HepG2 (cell line): ENCODE data around the gene TRIM15. TPM values are rescaled to one million over a fixed set of nuclear protein-coding genes. Genes with fewer than 3 reads are reported as not detected.

Experiments used
- ETV6 ChIP-seq: sonication (generic); formaldehyde crosslinking; conservative IDR thresholded peaks from 2 replicates; pipeline ENCODE4 v1.4.0; 2020; ENCODE audit warnings: missing genetic modification reagents
- GZF1 ChIP-seq: sonication (generic); formaldehyde crosslinking; IDR thresholded peaks from 2 replicates; pipeline ENCODE4 v1.5.1; 2020; ENCODE audit warnings: mild to moderate bottlenecking, missing genetic modification reagents
- HHEX ChIP-seq: IDR thresholded peaks from 2 replicates; pipeline ENCODE4 v1.6.1; 2016; ENCODE audit warnings: control low read depth
- IRF2 ChIP-seq: IDR thresholded peaks from 2 replicates; pipeline ENCODE4 v1.6.1; 2018; ENCODE audit warnings: missing genetic modification reagents, missing compliant biosample characterization
- KAT8 ChIP-seq: IDR thresholded peaks from 2 replicates; pipeline ENCODE4 v1.6.1; 2016; ENCODE audit warnings: missing genetic modification reagents, missing compliant biosample characterization
- RXRB ChIP-seq: IDR thresholded peaks from 2 replicates; pipeline ENCODE4 v1.6.1; 2016; ENCODE audit warnings: borderline replicate concordance, missing genetic modification reagents, missing compliant biosample characterization
- SALL1 ChIP-seq: sonication (generic); formaldehyde crosslinking; IDR thresholded peaks from 2 replicates; pipeline ENCODE4 v1.8.0; 2022; ENCODE audit warnings: mild to moderate bottlenecking, missing genetic modification reagents
- SAP130 ChIP-seq: IDR thresholded peaks from 2 replicates; pipeline ENCODE4 v1.6.1; 2016; ENCODE audit warnings: low read depth
- SMAD1 ChIP-seq: sonication (generic); formaldehyde crosslinking; IDR thresholded peaks from 2 replicates; pipeline ENCODE4 v1.4.0; 2020; ENCODE audit warnings: missing genetic modification reagents, low read depth, mild to moderate bottlenecking, borderline replicate concordance
- ZBTB3 ChIP-seq: sonication (generic); formaldehyde crosslinking; IDR thresholded peaks from 2 replicates; pipeline ENCODE4 v1.4.0; 2020; ENCODE audit warnings: low read depth, mild to moderate bottlenecking, moderate library complexity, missing genetic modification reagents, borderline replicate concordance
- ZNF160 ChIP-seq: sonication (generic); formaldehyde crosslinking; IDR thresholded peaks from 2 replicates; pipeline ENCODE4 v1.8.0; 2022; ENCODE audit warnings: mild to moderate bottlenecking, inconsistent platforms, missing genetic modification reagents
- ZNF430 ChIP-seq: sonication (generic); formaldehyde crosslinking; IDR thresholded peaks from 2 replicates; pipeline ENCODE4 v1.9.0; 2021; ENCODE audit warnings: mild to moderate bottlenecking, missing genetic modification reagents
- ZNF512B ChIP-seq: sonication (generic); formaldehyde crosslinking; IDR thresholded peaks from 2 replicates; pipeline ENCODE4 v1.5.1; 2020; ENCODE audit warnings: missing genetic modification reagents, mild to moderate bottlenecking, borderline replicate concordance
- ZNF577 ChIP-seq: sonication (generic); formaldehyde crosslinking; IDR thresholded peaks from 2 replicates; pipeline ENCODE4 v1.4.0; 2020; ENCODE audit warnings: mild to moderate bottlenecking, low read depth, missing genetic modification reagents, borderline replicate concordance
- ZNF710 ChIP-seq: sonication (generic); formaldehyde crosslinking; IDR thresholded peaks from 2 replicates; pipeline ENCODE4 v1.5.0; 2020; ENCODE audit warnings: mild to moderate bottlenecking, missing genetic modification reagents, borderline replicate concordance
- ZSCAN21 ChIP-seq: sonication (generic); formaldehyde crosslinking; IDR thresholded peaks from 2 replicates; pipeline ENCODE4 v1.8.0; 2022; ENCODE audit warnings: mild to moderate bottlenecking, missing genetic modification reagents, moderate library complexity, borderline replicate concordance
- ZSCAN9 ChIP-seq: IDR thresholded peaks from 2 replicates; pipeline ENCODE4 v1.6.1; 2016; ENCODE audit warnings: borderline replicate concordance
- polyA plus RNA-seq, 8 experiments: library from polyadenylated mRNA; depleted of rRNA in 3 of 8; stranded (reverse) in 7 of 8; unstranded in 1 of 8; fragments of >200 nt; fragmentation: Illumina TruSeq in 4 of 8; extraction: Trizol in 4 of 8; gene quantifications; 2 replicates each; pipeline versions ENCODE4 v1.2.1 to v1.2.3, GENCODE V29; 2011 to 2016; ENCODE audit warnings: low read depth in 4 of 8, missing spikeins in 1 of 8, mixed read lengths in 1 of 8; ENCODE audit not compliant: insufficient read depth in 1 of 8
- total RNA-seq, 5 experiments: library from RNA; depleted of rRNA; stranded (reverse); fragments of >200 nt; fragmentation: Illumina TruSeq; extraction: Trizol; gene quantifications; 2 replicates each; pipeline ENCODE4 v1.2.3, GENCODE V29; 2016; ENCODE audit warnings: low read depth in 1 of 5
- TF ChIP-seq, protein P1 (sequence below): sonication (generic); formaldehyde crosslinking; IDR thresholded peaks from 2 replicates; pipeline ENCODE4 v1.4.0; 2020; ENCODE audit warnings: missing genetic modification reagents

The TRIM15 gene
- total and polyA plus RNA-seq, 2 of the 13 experiments (the other 11 are each of a cell fraction or from before 2014, with no cell fraction given) = 35.1 to 38.2 TPM

DNA sequence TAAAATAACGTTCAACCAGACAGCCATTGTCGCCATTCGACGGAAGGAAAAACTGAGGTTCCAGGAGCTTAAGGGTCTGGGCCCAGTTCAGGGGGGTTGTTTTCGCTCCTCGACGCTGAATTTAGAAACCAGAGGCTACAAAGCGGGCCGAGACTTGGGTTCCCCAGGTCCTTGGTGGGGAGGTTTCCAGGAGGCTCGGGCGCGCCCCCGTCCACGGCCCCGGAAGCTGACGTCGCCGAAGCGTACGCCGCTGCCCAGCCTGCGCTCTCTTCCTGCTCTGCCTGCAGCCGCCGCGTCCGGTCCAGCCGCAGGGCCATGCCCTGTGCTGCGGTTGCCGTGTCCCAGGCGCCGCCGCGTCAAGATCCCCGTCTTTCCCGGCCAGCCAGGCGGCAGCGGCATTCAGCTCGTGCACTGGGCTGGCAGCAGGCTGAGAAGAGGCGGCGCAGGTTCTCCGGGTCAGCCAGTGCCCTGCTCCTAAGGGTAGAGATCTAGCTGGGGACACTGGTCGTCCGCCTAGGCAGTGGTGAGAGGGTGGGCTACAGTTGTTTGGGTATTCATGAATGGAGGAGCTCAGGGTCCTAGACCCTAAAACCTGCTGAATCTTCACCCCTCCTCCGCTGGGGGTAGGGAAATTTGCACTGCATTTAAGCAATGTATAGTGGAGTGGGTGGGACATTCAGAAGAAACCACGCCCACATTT lies 50.8 kb downstream of the TRIM15 start (continued):
- peak; percentile 79; the same call in 1 of the 2 replicates for TF ChIP-seq ZSCAN21
- 0 out of 2 replicates have a peak, but pooled peaks have one; percentile 41 for TF ChIP-seq HHEX (CRISPR knock-in tag)
- TF ChIP-seq ZNF512B (CRISPR knock-in tag) = 0 out of 2 replicates have a peak, but pooled peaks have one; percentile 83
- TF ChIP-seq KAT8 = peak; percentile 79
- no peak for TF ChIP-seq SMAD1 (CRISPR knock-in tag)
- peak; percentile 94 for TF ChIP-seq SAP130 (CRISPR knock-in tag)
- TF ChIP-seq IRF2 (CRISPR knock-in tag) = peak; percentile 82
- peak; percentile 52; the same call in 1 of the 2 replicates for TF ChIP-seq ETV6 (CRISPR knock-in tag)
- TF ChIP-seq ZBTB3 = no peak
- no peak; the same call in none of the 2 replicates for TF ChIP-seq ZSCAN9 (CRISPR knock-in tag)
- TF ChIP-seq ZNF710 (CRISPR knock-in tag) = peak; percentile 89
- peak; percentile 92 for TF ChIP-seq SALL1 (CRISPR knock-in tag)
- peak; percentile 89; the same call in 1 of the 2 replicates for TF ChIP-seq GZF1
- peak; percentile 93 for TF ChIP-seq ZNF160 (CRISPR knock-in tag)
- peak; percentile 80; the same call in 1 of the 2 replicates for TF ChIP-seq ZNF430 (CRISPR knock-in tag)
- TF ChIP-seq ZNF577 (CRISPR knock-in tag) = no peak
- TF ChIP-seq RXRB (CRISPR knock-in tag) = peak; percentile 69
- TF ChIP-seq, protein P1, sequence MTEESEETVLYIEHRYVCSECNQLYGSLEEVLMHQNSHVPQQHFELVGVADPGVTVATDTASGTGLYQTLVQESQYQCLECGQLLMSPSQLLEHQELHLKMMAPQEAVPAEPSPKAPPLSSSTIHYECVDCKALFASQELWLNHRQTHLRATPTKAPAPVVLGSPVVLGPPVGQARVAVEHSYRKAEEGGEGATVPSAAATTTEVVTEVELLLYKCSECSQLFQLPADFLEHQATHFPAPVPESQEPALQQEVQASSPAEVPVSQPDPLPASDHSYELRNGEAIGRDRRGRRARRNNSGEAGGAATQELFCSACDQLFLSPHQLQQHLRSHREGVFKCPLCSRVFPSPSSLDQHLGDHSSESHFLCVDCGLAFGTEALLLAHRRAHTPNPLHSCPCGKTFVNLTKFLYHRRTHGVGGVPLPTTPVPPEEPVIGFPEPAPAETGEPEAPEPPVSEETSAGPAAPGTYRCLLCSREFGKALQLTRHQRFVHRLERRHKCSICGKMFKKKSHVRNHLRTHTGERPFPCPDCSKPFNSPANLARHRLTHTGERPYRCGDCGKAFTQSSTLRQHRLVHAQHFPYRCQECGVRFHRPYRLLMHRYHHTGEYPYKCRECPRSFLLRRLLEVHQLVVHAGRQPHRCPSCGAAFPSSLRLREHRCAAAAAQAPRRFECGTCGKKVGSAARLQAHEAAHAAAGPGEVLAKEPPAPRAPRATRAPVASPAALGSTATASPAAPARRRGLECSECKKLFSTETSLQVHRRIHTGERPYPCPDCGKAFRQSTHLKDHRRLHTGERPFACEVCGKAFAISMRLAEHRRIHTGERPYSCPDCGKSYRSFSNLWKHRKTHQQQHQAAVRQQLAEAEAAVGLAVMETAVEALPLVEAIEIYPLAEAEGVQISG (CRISPR knock-in tag) = peak; percentile 81
